ENCODE results near the gene NXF3. TPM values are rescaled to one million over a fixed set of nuclear protein-coding genes. Genes with fewer than 3 reads are reported as not detected.
"Not testable (repeated sequence)": the region's sequence is repeated elsewhere in the genome, so short reads cannot be mapped to it uniquely, and the experiment has no call there.

Gene NXF3
- polyA plus RNA-seq, 10 donors = 0.31 to 0.50 TPM; not detected in 8

DNA sequence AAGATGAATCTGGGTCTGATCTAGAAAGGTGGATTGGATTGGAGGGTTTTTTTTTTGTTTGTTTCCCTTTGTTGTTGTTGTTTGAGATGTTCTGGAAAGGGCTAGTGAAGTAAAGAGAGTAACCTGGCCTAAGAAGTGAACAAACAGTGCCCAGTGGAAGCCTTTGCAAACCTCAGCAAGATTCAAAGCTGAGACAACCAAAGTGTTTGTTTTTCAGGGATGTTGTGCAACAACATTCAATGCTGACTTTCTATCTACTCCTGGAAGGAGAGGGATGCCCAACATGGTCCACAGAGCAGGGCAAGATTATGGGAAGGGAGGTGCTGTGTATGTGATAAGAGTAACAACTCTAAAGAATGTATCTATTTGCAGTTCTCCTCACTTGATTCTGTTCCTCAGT, 40.3 kb downstream of the NXF3 start:
- DNase-seq = no peak

DNA sequence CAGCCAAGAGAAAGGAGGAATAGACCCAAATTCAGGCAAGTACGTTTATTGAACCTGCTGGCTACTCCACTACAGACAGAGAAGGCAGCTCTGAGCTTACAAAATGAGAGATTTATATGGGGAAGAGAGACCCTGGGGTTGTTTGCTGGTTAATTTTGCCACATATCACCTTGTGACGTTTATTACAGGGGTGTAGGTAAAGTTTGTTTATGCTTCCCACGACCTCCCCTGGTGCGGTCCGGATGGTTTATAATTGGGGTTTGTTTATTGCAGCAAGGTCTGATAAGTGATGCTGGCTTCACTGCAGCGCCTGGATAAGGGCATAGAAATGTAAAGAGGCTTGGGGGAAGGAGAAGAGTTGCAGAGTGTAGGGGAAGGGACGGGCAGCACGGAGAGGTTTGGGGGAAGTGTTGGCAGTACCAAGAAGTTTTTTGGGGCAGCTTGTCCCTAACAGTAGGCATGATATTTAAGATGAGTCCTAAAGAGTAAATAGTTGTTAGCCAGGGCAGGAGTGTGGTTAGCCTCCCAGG, 41.6 kb downstream of the NXF3 start:
- DNase-seq = no peak

- DNase-seq = not testable (repeated sequence)
Observed at GRCh38 chrX:103033371-103033770, 59.6 kb downstream of the NXF3 start.

Other genes starting within 250 kb of the NXF3 start
- gene RAB40AL, start 155.9 kb downstream of the NXF3 start, polyA plus RNA-seq (ENCODE audit: insufficient read length in 10 of 10) = under 1 TPM in 1 of 10 donors, not detected in 9; 0.19 TPM
- gene BEX1, start 29.0 kb downstream of the NXF3 start, polyA plus RNA-seq (ENCODE audit: insufficient read length in 10 of 10) = 1 to 10 TPM in 7 of 10 donors, under 1 TPM in 3; 0.53 to 3.4 (median 1.8) TPM
- 10 to 100 TPM; 32.2 to 56.7 (median 43.1) TPM for gene BEX4, start 122.0 kb upstream of the NXF3 start, polyA plus RNA-seq (ENCODE audit: insufficient read length in 10 of 10)
- 100 to 1,000 TPM; 103 to 134 (median 118) TPM for gene TCEAL8, start 162.0 kb upstream of the NXF3 start, polyA plus RNA-seq (ENCODE audit: insufficient read length in 10 of 10)
- gene TCEAL5, start 183.6 kb upstream of the NXF3 start, polyA plus RNA-seq (ENCODE audit: insufficient read length in 10 of 10) = 1 to 10 TPM; 4.9 to 9.0 (median 6.6) TPM
- 10 to 100 TPM; 24.7 to 42.0 (median 34.0) TPM for gene BEX2, start 217.8 kb upstream of the NXF3 start, polyA plus RNA-seq (ENCODE audit: insufficient read length in 10 of 10)
- gene TCEAL7, start 237.1 kb upstream of the NXF3 start, polyA plus RNA-seq (ENCODE audit: insufficient read length in 10 of 10) = 100 to 1,000 TPM; 163 to 576 (median 330) TPM